Thyroid gland (tissue), 4 donors: ENCODE results near the gene CEP97. TPM values are rescaled to one million over a fixed set of nuclear protein-coding genes. Genes with fewer than 3 reads are reported as not detected.
"Not testable (repeated sequence)": the region's sequence is repeated elsewhere in the genome, so short reads cannot be mapped to it uniquely, and the experiment has no call there.

Source experiments
- DNase-seq, 2 donors: peaks; one replicate each; pipeline ENCODE4 v3.0.0-alpha.2; 2019
- H3K27ac ChIP-seq, 3 donors: fragments of 200-600 bp; sonication (generic); 1 replicate in 2 of 3; 2 replicates in 1 of 3; pipeline ENCODE4 v1.5.1; 2016 to 2019; ENCODE audit warnings: mild to moderate bottlenecking in 1 of 3, moderate library complexity in 1 of 3
- H3K27me3 ChIP-seq: fragments of 200-600 bp; sonication (generic); one replicate; pipeline ENCODE4 v1.5.1; 2019
- H3K36me3 ChIP-seq, 2 donors: fragments of 200-600 bp; sonication (generic); one replicate each; pipeline ENCODE4 v1.5.1; 2016 to 2019
- H3K4me1 ChIP-seq, 2 donors: fragments of 200-600 bp; sonication (generic); one replicate each; pipeline ENCODE4 v1.5.1; 2017 to 2019
- H3K4me3 ChIP-seq, 3 donors: fragments of 200-600 bp; sonication (generic); replicated peaks in 1 of 3; 1 replicate in 2 of 3; 2 replicates in 1 of 3; pipeline ENCODE4 v1.5.1; 2016; ENCODE audit warnings: mild to moderate bottlenecking in 1 of 3
- H3K9me3 ChIP-seq: fragments of 200-600 bp; sonication (generic); one replicate; pipeline ENCODE4 v1.5.1; 2017
- POLR2A ChIP-seq, 2 donors: fragments of 450-650 bp; IDR thresholded peaks; one replicate each; pipeline ENCODE4 v1.6.1; 2017; ENCODE audit warnings: antibody characterized with exemption in 2 of 2, mild to moderate bottlenecking in 2 of 2, moderate library complexity in 1 of 2
- WGBS, 2 donors: methylation state at CpG; one replicate each; pipeline ENCODE4 v1.1.5; 2017; 5-methylcytosine and 5-hydroxymethylcytosine counted together
- intact Hi-C: fragments of 100-400 bp; cut with DNase I; formaldehyde crosslinking; loops from one replicate; pipeline ENCODE4 v1.15.1; 2023
- total RNA-seq, 4 donors: library from RNA; depleted of rRNA; stranded (reverse); fragments of >200 nt; gene quantifications; one replicate each; pipeline ENCODE4 v1.2.3, GENCODE V29; 2016
- TF ChIP-seq, protein P1 (sequence below), 6 experiments: fragments of 200-600 bp in 3 of 6; fragments of 450-650 bp in 3 of 6; sonication (generic) in 3 of 6; IDR thresholded peaks; one replicate each; pipeline ENCODE4 v1.5.1; 2016 to 2019; ENCODE audit warnings: antibody characterized with exemption in 6 of 6, mild to moderate bottlenecking in 2 of 6, inconsistent platforms in 1 of 6, moderate library complexity in 1 of 6

The CEP97 gene
- total RNA-seq, 4 donors from 2014 or later: 7.3 to 13.3 (median 8.2) TPM

DNA sequence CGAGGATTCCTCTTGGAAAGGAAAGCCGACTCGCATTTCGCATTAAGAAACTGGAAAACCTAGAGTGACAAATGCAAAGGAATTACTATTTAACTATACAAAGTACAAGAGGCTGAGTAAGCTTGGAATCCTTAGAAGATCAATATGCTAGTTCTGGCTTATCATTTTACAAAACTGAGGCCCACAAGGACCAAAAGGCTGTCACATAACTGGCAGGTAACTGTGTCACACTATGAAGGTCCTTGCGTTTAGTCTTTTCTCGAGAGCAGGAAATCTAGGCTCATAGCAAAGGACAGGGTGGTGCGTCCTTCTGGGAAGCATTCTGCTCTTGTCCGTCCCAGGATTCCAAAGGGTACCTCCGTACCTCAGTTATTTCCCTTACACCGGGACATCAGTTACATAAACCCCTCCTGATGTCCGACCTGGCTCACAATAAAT, 38.5 kb upstream of the CEP97 start:
- DNase-seq: no peak
- Histone ChIP-seq H3K27ac (peak overlapping the region; percentile 90 to 99 (median 95)), H3K4me3 (peak overlapping the region; percentile 42 to 99 (median 75)), H3K9me3 (no peaks in the 10 kb centered on the region), H3K27me3 (no peaks in the 10 kb centered on the region), H3K4me1 (peaks cover 23 to 26% of the 10 kb centered on the region in 2 donors), H3K36me3 (peaks cover 27 to 35% of the 10 kb centered on the region in 2 donors)
- intact Hi-C loops: no loop called here
- TF ChIP-seq, protein P1, sequence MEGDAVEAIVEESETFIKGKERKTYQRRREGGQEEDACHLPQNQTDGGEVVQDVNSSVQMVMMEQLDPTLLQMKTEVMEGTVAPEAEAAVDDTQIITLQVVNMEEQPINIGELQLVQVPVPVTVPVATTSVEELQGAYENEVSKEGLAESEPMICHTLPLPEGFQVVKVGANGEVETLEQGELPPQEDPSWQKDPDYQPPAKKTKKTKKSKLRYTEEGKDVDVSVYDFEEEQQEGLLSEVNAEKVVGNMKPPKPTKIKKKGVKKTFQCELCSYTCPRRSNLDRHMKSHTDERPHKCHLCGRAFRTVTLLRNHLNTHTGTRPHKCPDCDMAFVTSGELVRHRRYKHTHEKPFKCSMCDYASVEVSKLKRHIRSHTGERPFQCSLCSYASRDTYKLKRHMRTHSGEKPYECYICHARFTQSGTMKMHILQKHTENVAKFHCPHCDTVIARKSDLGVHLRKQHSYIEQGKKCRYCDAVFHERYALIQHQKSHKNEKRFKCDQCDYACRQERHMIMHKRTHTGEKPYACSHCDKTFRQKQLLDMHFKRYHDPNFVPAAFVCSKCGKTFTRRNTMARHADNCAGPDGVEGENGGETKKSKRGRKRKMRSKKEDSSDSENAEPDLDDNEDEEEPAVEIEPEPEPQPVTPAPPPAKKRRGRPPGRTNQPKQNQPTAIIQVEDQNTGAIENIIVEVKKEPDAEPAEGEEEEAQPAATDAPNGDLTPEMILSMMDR (IDR thresholded peaks at IDR 0.05): no peak
- TF ChIP-seq POLR2A (IDR thresholded peaks at IDR 0.05): no peak
- 3% methylated on average over 11 of the region's 11 CpGs for WGBS, 2 donors

DNA sequence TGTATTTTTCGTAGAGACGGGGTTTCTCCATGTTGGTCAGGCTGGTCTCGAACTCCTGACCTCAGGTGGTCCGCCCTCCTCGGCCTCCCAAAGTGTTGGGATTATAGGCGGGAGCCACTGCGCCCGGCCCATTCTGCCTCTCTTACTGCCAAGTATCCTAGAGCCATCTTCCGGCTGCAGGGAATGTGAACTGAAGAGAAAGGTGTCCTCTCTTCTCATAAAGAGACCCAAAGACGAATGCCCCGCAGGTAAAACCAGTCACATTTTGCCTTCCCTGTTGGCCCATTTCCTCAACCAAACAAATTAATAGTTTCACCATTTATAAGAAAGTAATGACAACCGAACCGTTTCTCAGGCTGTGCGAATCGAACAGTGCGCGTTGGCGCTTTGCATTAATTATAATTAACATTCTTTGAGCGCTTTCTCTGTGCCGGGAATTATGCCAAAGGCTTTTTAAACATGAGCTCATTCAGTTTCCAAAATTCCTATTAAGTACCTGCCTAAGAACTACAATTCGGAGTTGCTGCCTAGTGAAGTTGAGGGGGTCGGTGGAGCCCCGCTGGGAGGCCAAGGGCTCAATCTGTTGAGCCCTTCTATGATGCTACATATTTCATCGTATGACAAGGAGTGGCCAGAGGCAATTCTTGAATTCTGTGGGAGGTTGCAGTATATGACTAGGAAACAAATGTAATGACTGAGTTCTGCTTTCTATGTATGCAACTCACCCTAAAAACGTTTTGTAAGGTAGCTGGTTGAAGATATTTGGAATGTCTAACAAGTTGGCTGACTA, 37.1 kb upstream of the CEP97 start:
- DNase-seq: no peak
- WGBS, 2 donors: 52 to 54% methylated on average over 24 to 25 of the region's 25 CpGs
- Histone ChIP-seq H3K4me1 (peaks cover 30 to 34% of the 10 kb centered on the region in 2 donors), H3K4me3 (peak overlapping the region; percentile 42 to 99 (median 75)), H3K9me3 (no peaks in the 10 kb centered on the region), H3K36me3 (peaks cover 12 to 20% of the 10 kb centered on the region in 2 donors), H3K27me3 (no peaks in the 10 kb centered on the region), H3K27ac (peak overlapping the region; percentile 90 to 99 (median 95))
- intact Hi-C loops: no loop called here
- no peak for TF ChIP-seq POLR2A (IDR thresholded peaks at IDR 0.05)
- TF ChIP-seq, protein P1 (IDR thresholded peaks at IDR 0.05): no peak

DNA sequence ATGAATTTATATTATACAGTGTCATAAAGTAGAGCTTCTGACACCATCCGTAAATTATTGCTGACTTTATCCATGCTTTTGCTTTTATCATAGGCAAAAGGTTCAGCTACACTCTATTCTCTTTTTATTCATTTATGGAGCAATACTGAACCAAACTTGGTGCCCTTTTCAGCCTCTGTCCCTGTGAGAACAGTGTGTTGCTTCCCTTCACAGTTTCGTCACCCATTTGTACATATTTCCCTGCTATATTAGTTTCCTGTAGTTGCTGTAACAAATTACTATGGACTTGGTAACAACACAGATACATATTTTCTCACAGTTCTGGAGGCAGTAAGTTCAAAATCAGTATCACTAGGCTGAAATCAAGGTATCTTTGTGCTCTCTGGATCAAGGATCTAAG, 35.1 kb upstream of the CEP97 start:
- H3K36me3 ChIP-seq: peaks cover 0 to 2% of the 10 kb centered on the region in 2 donors
- no peak for TF ChIP-seq POLR2A (IDR thresholded peaks at IDR 0.05)
- TF ChIP-seq, protein P1 (IDR thresholded peaks at IDR 0.05): no peak
- H3K4me1 ChIP-seq: peaks cover 24 to 26% of the 10 kb centered on the region in 2 donors
- WGBS, 2 donors: 86 to 94% methylated on average over 2 of the region's 2 CpGs
- peak overlapping the region in 1 of 3 donors; percentile 36 for H3K27ac ChIP-seq
- intact Hi-C loops: no loop called here
- DNase-seq: no peak
- H3K9me3 ChIP-seq: no peaks in the 10 kb centered on the region
- H3K4me3 ChIP-seq: no peak overlapping the region
- H3K27me3 ChIP-seq: no peaks in the 10 kb centered on the region

DNA sequence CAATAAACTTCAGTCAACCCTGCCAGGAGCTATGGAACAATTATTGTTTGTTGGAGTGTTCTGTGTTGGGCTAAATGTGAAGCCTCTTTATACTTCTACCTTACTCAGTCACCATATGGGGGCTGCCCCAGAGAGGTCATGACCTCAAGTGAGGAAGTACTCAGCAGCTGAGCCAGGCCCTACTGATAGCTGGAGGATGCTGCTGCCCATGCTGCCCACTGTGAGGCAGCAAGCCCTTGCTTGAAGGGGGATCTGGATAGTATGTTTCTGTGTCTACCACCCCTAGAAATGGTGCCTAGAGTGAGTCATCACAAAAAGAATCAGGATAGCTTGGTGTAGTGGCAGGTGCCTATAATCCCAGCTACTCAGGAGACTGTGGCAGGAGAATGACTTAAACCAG, 33.4 kb upstream of the CEP97 start:
- Histone ChIP-seq H3K27ac (peak overlapping the region; percentile 47 to 79 (median 64)), H3K4me1 (peaks cover 15 to 16% of the 10 kb centered on the region in 2 donors), H3K36me3 (no peaks in the 10 kb centered on the region), H3K4me3 (no peak overlapping the region), H3K9me3 (no peaks in the 10 kb centered on the region), H3K27me3 (no peaks in the 10 kb centered on the region)
- DNase-seq: no peak
- TF ChIP-seq POLR2A (IDR thresholded peaks at IDR 0.05): no peak
- TF ChIP-seq, protein P1 (IDR thresholded peaks at IDR 0.05): no peak
- intact Hi-C loops: no loop called here

DNA sequence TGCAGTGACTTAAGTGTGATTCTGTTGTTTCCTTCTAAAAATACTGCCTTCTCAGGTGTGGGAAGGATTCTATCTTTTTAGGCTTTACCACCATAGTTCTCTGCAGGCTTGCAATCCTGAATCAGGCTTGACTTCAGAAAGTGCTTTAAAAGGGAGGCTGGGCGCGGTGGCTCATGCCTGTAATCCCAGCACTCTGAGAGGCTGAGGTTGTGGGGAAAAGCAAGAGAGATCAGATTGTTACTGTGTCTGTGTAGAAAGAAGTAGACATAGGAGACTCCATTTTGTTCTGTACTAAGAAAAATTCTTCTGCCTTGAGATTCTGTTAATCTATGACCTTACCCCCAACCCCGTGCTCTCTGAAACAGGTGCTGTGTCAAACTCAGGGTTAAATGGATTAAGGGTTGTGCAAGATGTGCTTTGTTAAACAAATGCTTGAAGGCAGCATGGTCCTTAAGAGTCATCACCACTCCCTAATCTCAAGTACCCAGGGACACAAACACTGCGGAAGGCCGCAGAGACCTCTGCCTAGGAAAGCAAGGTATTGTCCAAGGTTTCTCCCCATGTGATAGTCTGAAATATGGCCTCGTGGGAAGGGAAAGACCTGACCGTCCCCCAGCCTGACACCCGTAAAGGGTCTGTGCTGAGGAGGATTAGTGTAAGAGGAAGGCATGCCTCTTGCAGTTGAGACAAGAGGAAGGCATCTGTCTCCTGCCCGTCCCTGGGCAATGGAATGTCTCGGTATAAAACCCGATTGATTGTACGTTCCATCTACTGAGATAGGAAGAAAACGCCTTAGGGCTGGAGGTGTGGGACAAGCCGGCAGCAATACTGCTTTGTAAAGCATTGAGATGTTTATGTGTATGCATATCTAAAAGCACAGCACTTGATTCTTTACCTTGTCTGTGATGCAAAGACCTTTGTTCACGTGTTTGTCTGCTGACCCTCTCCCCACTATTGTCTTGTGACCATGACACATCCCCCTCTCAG, 32.4 kb upstream of the CEP97 start:
- intact Hi-C loops, H3K36me3 ChIP-seq, H3K9me3 ChIP-seq, H3K27me3 ChIP-seq, H3K4me3 ChIP-seq: not testable (repeated sequence)
- peak overlapping the region; percentile 47 to 79 (median 64) for H3K27ac ChIP-seq
- WGBS, 2 donors: 35 to 37% methylated on average over 12 to 15 of the region's 15 CpGs
- peak in 1 of 2 donors; percentile 31 for DNase-seq
- peaks cover 15 to 16% of the 10 kb centered on the region in 2 donors for H3K4me1 ChIP-seq
